Epithelial cell of prostate (primary cell): Measurements from ENCODE around the gene UBQLNL.

Source experiments
- DNase-seq: peaks from one replicate; pipeline ENCODE4 v3.0.0-alpha.2; 2011; ENCODE audit warnings: low read depth, low spot score
- H3K27ac ChIP-seq: fragments of 450-650 bp; 2 replicates; pipeline ENCODE4 v1.5.1; 2017; ENCODE audit warnings: mild to moderate bottlenecking

Gene UBQLNL, protein sequence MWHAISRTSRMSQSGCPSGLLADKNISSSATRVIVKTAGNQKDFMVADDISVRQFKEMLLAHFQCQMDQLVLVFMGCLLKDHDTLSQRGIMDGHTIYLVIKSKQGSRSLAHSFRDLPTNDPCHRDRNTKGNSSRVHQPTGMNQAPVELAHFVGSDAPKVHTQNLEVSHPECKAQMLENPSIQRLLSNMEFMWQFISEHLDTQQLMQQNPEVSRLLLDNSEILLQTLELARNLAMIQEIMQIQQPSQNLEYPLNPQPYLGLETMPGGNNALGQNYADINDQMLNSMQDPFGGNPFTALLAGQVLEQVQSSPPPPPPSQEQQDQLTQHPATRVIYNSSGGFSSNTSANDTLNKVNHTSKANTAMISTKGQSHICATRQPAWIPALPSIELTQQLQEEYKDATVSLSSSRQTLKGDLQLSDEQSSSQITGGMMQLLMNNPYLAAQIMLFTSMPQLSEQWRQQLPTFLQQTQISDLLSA

DNA sequence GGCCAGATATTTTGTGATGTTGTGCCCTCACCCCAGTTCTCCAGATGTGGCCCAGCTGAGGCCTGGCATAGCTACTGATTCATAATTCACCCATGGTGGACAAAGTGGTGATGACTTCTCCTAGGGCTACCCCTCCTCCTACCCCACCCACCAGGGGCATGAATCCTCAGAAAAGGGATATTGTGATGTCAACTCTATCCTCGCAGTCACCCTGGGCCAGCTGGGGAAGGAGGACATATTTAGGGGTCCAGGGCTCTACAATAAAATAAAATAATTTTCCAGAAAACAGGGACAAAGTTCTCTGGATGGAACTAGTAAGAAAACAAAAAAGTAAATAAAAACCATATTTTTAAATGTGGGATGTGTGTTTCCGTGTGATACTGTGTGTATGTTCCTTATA lies at the start of gene UBQLNL:
Gene UBQLNL, minus strand, starts transcription at position 101 of the 400 bp plus-strand sequence. CDS start 258 bp downstream, outside the sequence.
- H3K27ac ChIP-seq = no peak within 1 kb of the TSS
- no peak for DNase-seq

DNA sequence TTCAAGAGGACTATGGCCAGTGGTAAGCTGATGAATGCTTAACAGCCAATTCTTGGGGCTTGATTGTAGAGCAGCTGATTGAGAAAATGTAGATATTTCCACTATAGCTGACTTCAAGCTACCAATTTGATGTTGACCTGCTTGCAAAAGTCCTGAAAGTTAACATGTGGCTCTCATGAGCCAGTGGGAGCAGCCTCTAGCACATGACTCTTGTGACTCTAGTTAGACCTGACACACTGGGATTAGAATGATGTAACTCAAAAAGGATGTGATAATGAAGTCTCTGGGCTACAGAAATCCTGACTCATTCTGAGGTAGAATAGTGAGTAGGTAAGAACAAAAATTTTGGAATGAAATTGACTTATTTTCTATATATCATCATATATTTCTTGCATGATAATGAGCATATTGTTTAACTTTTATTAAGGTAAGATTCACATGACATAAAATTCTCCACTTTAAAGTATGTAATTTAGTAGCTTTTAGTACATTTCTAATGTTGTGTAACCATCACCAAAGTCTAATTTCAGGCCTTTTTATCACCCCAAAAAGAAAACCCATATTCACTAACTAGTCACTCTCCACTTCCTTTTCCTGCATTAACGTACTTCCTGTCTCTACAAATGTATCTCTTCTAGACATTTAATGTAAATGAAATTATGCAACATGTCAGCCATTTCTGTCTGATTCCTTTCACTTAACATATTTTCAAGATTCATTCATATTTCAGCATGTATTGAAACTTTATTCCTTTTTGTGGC lies 47.9 kb upstream of the UBQLNL start:
- DNase-seq = no peak
- H3K27ac ChIP-seq = peak overlapping the region; percentile 55

DNA sequence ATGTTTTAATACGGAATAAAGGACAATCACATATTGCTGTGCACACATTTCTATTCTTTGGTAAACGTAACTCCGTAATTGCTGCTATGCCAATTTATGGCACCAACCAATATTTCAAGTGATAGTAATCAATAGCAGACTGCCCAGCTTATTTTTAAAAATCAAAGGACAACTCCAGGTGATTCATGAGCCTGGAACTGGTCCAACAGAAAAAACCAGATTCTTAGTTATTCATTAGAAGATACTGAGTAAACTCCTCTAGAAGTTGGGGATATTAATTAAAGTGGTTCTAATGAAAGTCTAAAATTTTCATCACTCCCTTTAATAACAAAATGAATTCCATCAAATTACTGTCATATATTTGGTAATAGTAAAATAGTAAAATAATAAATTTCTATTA lies 41.3 kb upstream of the UBQLNL start:
- H3K27ac ChIP-seq = no peak overlapping the region
- no peak for DNase-seq

DNA sequence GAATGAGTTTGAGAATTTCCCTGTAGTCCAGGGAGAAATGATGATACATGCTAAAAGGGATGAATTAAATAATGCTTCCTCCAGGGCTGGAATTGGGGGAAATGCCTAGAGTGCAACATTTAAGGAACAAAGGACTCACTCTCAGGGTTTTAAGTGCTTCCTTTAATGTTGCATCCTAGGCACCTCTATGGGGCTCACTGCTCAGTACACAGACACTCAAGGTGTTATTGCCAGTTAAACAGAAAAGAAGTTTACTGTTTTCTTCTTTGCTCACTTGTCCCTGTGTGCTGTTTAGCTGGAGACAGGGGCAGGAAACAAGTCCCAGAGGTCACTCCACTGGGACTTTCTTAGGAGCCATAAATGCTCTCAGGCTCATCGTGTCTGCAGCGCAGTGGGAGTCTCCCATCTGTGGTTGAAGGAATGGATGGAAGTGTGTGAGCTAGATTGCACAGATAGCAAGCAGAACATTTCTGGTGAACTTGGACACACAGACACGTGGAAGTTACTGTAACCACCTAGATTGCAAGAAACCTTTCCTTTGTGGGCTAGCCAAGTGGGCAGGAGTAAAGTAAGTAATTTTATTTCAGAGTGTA lies 40.2 kb upstream of the UBQLNL start:
- DNase-seq = no peak
- H3K27ac ChIP-seq = no peak overlapping the region

DNA sequence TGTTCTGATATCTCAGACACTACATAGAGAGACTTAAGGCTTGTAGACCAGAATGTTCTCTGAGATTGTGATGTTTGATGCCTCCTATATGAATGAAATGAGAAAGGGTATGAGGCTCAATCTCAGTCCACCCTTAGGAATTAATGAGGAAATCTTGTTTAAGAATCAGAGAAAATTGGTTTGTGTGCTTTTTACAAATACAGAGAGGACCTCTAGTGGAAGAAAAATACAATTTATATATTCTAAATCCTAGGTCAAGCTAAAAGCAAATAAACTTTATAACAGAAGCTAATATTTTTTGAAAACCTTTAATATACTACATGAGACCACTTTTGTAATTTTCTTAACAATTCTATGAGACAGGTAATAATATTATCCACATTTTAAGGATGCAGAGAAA lies 36.8 kb upstream of the UBQLNL start:
- no peak overlapping the region for H3K27ac ChIP-seq
- DNase-seq = no peak

DNA sequence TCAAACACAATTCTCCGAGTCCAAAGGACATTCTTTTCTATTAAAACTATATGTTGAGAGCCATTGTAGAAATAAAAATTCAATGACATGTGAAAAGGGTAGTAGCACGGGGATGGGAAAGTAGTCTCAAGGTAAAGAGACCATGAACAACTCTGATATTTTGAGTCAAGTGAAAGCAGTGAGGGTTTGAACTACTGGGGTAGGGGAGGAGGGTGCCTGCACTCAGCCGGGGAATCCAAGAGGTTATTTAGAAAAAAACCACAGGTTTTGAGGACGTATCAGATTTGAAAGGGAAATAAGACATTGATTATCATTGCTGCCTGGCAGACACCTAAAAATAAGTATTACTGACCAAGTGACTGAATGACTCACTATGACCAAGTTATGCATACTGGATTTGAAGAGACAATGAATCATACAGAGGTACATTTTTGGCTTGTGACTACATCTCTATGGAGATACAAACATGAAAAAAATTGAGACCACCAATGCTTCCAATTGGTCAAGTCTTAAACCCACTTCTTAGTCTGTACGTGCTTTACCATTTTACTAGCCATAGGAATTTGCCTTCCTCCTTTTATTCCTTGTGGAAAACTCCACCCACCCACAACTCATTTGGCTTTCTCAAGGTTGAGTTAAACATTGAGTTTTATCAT lies 34.1 kb upstream of the UBQLNL start:
- peak; percentile 29 for DNase-seq
- H3K27ac ChIP-seq = peak overlapping the region; percentile 2

DNA sequence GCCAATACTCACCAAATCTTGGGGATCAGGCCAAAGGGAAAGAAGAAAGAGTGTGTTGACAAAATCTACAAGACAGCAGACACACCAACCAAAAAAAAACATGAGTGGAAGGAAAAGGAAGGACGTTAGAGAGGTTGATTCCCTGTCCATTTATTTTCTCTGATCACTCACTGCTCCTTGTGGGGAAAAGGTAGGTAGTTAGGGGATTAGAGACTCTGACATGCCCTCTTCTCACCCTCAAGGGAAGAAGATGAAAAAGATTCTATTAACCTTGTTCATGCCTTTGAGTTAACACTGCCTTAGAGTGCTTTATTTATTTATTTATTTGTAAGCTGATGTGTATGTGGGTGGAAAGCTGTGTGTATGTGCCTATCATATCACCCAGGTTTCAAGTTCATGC lies 31.9 kb upstream of the UBQLNL start, which contains the start of gene OR52H1:
Gene OR52H1, minus strand, starts transcription at position 101 of the 400 bp plus-strand sequence. CDS start 3,035 bp downstream, outside the sequence.
- no peak for DNase-seq
- H3K27ac ChIP-seq = no peak within 1 kb of the TSS

DNA sequence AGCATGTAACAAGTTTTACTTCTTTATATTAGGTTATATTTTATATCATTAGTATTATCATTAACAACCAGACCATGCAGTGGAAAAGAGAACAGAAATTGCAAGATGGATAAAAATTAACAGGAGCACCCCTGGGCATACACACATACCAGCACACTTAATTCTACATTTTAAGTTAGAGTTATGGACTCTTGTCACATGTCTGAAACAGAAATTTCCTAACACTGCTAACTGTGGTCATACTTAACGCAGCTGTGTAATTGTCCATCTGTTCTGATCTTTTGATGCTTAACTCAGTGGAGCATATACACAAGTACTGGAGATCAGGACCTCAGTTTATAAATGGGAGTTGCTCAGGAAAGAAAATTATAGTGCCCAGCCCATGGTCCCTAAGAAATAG lies 31.5 kb upstream of the UBQLNL start:
- H3K27ac ChIP-seq = no peak overlapping the region

DNA sequence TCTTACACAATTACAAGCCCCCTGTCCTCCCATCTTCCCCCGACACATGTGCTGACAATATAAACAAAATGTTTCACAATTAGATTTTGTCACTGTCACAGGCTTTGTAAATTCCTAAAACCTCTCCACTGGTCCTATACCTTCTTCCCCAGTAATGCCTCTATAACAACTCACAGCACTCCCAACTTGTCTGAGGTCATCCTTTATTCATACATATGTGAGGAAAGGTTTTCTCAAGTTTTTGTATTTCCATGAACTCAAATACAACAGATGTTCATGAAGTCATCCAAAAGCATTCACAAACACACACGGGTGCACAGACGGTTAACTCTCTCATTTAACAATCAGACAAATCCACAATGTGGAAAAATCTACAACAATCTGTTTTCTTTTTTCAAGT lies 30.0 kb upstream of the UBQLNL start:
- DNase-seq = no peak

More for the DNA sequence above, 31.5 kb upstream of the UBQLNL start:
- no peak for DNase-seq

DNA sequence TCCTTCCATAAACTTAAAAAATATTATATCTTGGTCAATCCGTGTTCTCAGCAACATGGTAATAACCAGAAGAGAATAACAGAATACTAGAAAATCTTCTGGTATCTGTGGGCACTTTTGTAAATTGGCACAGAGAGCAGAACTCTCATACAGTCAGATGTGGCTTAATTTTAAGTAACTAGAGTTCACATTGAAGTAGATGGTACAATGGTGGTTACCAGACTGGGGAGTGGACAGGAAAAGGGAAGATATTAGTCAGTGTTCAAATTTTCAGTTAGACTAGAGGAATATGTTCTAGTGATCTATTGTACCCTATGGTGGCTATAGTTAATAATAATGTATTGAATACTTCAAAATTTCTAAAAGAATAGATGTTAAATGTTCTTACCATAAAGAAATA lies 24.9 kb upstream of the UBQLNL start:
- H3K27ac ChIP-seq = no peak overlapping the region
- no peak for DNase-seq

More for the DNA sequence above, 30.0 kb upstream of the UBQLNL start:
- no peak overlapping the region for H3K27ac ChIP-seq

DNA sequence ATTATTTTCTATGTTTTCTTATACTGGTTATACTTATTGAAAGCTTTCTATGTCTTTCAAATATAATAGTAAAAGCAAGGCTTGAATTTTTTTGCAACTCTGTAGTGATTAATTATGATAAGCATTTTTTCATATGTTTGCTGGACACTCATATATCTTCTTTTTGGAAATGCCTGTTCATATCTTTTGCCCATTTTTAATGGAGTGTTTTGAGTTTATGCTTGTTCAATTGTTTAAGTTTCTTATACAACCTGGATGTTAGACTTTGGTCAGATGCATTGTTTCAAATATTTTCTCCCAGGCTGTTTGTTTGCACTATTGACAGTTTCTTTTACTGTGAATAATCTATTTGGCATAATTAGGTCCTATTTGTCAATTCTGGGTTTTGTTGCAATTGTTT lies 20.0 kb upstream of the UBQLNL start:
- DNase-seq = no peak
- H3K27ac ChIP-seq = no peak overlapping the region

DNA sequence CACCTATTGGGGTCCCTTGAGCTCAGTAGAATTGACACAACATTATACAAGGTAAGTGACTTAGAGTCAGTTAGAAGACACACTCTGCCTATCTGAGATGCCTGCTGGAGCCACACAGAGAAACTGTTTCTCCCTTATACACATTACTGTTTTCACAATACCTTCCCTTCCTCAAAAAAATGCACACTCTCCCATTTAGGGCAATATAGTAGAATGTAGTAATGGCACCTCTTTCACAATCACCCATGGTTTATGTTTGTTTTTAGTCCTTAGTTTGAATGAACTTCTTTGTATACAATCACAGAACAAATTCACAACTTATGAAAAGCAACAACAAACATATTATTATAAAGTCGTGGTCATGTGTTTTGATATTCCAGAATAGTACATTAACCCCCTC lies 17.5 kb upstream of the UBQLNL start:
- H3K27ac ChIP-seq = no peak overlapping the region
- DNase-seq = no peak

DNA sequence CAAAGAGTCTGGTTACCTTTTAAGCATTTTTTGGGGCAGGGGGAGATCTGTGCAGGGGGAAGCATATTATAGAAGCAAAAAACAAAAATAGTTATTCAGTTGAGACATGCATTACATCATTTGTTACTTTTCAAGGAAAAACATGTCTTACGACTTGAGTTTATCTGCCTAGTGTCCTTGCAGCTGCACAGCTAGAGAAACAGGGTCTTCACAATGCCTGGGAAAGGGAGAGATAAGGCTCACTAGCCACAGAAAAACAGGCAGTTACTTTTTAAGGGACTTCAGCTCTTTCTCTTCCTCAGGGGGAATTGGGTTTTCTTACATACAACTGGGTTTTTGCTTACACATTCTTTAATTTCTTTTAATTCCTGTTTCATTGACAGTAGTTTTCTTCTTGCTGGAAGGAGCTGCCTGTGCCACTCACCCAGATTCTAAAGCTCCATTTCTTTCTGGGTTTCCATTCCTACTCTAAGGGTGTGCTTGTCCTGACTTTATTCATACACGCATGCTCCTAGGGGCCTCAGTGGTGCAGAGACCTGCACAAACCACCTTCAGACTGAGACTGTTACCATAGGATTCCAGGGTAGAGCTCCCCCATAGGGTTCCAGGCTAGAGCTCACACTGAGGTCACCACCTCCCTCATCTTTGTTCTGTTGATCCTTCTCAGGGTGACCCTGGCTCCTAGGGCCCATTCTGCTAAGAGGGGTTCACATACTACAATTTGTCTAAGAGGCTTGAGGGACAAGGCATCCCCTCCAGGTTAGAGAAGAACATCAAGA lies 14.7 kb upstream of the UBQLNL start:
- DNase-seq = no peak
- H3K27ac ChIP-seq = no peak overlapping the region

DNA sequence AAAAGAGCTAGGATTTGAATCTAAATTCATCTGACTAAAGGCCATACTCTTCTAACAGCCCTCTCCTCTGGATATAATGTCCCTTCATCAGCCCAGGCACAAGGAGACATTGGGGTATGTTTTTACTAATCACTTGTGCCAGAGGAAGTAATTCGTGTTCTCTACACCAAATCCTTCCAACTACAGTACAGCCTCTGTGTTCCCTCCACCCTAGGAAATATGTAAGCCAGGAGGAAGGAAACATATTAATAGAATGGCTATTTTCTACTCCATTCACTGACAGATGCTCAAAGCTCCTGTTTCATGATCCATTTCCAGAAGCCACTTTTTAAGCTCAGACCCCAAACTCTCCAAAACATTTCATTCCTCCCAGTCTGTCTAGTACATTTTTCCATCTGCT lies 12.0 kb upstream of the UBQLNL start:
- no peak overlapping the region for H3K27ac ChIP-seq

DNA sequence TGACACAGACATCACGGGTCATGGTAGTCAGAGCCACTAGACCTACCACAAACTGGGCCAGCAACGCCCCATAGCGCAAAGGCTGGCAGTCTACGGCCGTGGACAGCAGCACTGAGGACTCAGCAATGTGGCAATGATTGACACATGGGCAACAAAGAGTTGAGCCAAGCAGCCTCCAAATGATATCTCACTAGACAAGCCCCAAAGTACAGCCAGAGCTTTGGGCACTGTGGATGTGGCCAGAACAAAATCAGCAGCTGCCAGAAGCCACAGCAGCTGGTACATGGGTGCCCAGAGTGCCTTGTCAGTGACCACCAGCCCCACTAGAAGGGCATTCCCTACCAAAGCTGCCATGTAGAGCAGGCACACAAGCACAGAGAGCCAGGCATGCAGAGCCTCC lies 11.2 kb upstream of the UBQLNL start:
- no peak for DNase-seq
- H3K27ac ChIP-seq = no peak overlapping the region

More for the DNA sequence above, 12.0 kb upstream of the UBQLNL start:
- DNase-seq = no peak

DNA sequence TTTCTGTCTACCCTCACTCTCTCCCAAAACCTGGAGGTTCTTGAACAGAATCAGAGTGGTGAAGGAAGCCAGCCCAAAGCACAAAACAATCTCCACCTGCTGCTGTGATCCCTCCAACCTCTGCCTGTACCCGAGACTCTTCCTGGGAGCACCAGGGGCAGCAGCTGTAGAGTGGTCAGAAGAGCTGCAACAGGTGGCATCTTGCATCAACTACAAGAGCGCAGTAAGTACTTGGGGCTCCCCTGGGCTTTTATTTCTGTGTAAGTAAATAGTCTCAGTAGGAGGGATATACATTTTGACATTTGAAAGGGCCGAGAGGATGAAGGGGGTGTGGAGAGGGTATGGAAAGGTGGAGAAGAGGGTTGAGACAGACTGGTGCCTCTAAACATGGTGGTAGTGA lies 8.3 kb upstream of the UBQLNL start:
- no peak for DNase-seq
- H3K27ac ChIP-seq = no peak overlapping the region

DNA sequence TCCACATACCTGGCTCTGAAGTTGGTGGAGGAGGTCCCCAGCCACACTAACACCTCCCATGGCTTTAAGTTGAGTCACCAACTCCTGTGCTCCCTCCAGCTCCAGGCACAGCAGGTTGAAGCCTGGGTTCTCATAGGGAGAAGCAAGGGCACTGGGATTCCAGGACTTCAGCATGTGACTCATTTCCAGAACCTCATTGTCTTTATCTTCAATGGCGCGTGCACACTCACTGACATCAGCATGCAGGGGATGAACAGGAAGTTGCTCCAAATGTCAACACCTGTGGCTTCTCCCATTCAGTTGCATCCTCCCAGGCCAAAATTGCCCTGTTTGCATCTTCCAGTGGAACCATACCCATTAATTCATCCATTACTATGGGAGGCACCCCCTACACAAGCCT lies 5.8 kb upstream of the UBQLNL start:
- DNase-seq = no peak
- no peak overlapping the region for H3K27ac ChIP-seq

DNA sequence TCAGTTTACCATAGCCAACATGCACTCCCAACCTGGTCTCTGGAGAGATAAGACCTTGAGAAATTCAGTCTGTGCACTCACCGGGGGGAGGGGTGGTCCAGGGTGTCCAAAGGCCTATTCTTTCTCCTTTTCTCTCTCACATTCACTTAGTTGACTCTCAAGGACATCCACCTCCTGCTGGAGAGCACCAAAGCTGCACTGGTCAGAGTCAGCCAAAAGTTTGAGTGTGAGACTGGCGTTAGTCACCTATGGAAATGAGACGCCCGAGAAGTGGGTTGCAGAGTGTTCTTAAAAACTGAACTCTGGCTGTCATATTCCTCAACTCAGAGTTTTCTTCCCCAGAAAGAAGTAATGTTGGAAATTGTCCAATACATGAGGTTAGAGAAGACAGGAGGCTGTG lies 5.0 kb upstream of the UBQLNL start:
- no peak overlapping the region for H3K27ac ChIP-seq
- DNase-seq = no peak

DNA sequence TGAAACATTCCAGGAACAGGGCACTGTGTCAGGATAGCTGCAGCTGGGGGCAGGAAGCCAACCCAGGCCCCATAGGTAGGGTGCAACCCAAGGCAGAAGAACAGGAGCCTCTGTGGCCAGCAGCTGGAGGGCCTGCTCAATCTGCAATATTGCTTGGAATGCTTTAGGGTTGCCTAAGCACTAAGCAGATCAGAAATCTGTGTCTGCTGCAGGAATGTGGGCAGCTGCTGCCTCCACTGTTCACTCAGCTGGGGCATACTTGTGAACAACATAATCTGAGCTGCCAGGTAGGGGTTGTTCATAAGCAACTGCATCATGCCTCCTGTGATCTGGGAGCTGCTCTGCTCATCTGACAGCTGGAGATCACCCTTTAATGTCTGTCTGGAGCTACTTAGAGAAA lies 1.7 kb downstream of the UBQLNL start:
- no peak overlapping the region for H3K27ac ChIP-seq

DNA sequence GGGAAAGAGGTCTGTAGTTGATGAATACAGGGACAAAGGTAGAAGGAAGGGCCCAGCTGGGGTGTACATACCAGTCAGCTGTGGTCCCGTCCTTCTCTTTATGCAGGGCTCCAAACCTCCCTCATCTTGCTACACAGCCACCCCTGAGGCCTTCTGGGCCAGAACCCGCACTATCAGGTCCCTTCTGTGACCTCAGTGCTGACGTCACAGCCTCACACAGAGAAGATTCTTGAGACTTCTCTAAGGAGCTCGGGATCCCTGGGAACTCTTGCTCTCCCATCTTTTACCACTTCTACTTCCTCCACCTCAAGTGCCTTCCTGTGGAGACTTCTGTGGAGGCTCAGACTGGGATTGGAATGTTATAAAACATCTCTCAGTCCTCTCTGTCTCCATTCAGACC lies 6.7 kb downstream of the UBQLNL start, which contains the start of gene UBQLN3:
Gene UBQLN3, minus strand, starts transcription at position 155 of the 400 bp plus-strand sequence. CDS start 399 bp downstream, outside the sequence.
- no peak for DNase-seq
- H3K27ac ChIP-seq = no peak within 1 kb of the TSS

More for the DNA sequence above, 1.7 kb downstream of the UBQLNL start:
- no peak for DNase-seq
